Measurements from ENCODE around the gene SAMD8.

The SAMD8 gene

GRCh38 chr10:75088640-75089039 lies 22.8 kb upstream of the SAMD8 start:
- WGBS (ENCODE audit: extremely low coverage, insufficient coverage, low lambda C conversion rate) = no CpG with 5 or more reads among the region's 2 CpGs
- Histone ChIP-seq H2AK5ac (ENCODE audit: low read length) (no peak overlapping the region), H3K27ac (ENCODE audit: low read depth, low read length) (no peak overlapping the region), H3K4me3 (ENCODE audit: low read length) (no peak overlapping the region), H4K5ac (ENCODE audit: low read length) (no peak overlapping the region), H3K18ac (ENCODE audit: low read length) (no peak overlapping the region), H3K4ac (ENCODE audit: low read depth, low read length) (no peak overlapping the region), H2BK120ac (ENCODE audit: low read depth, low read length) (no peak overlapping the region), H3K23ac (ENCODE audit: low read length) (no peak overlapping the region), H2BK15ac (replicated peaks; ENCODE audit: low read depth) (no peak overlapping the region), H3K9ac (ENCODE audit: low read length) (no peak overlapping the region), H3K79me2 (ENCODE audit: control insufficient read depth, insufficient read depth, low read length) (no peaks in the 10 kb centered on the region), H2BK5ac (ENCODE audit: low read length) (no peak overlapping the region), H3K36me3 (ENCODE audit: control insufficient read depth, insufficient read depth, low read length) (no peaks in the 10 kb centered on the region), H3K56ac (ENCODE audit: low read length) (no peak overlapping the region), H3K79me1 (ENCODE audit: low read length) (no peaks in the 10 kb centered on the region), H4K8ac (ENCODE audit: low read depth, low read length) (no peak overlapping the region), H3K4me1 (ENCODE audit: control insufficient read depth, low read depth, low read length) (peaks cover 22% of the 10 kb centered on the region), H3K27me3 (ENCODE audit: insufficient read depth, low read length, poor library complexity) (no peaks in the 10 kb centered on the region), H3K4me2 (ENCODE audit: low read length) (no peak overlapping the region)
- DNase-seq = no peak

GRCh38 chr10:75089634-75090033 lies 21.8 kb upstream of the SAMD8 start:
- H2AK5ac ChIP-seq (ENCODE audit: low read length) = no peak overlapping the region
- no peak overlapping the region for H2BK120ac ChIP-seq (ENCODE audit: low read depth, low read length)
- no peak overlapping the region for H2BK5ac ChIP-seq (ENCODE audit: low read length)
- peaks cover 15% of the 10 kb centered on the region for H3K4me1 ChIP-seq (ENCODE audit: control insufficient read depth, low read depth, low read length)
- H3K4me2 ChIP-seq (ENCODE audit: low read length) = no peak overlapping the region
- no peak overlapping the region for H3K4me3 ChIP-seq (ENCODE audit: low read length)
- H4K5ac ChIP-seq (ENCODE audit: low read length) = no peak overlapping the region
- no peaks in the 10 kb centered on the region for H3K79me1 ChIP-seq (ENCODE audit: low read length)
- H3K27me3 ChIP-seq (ENCODE audit: insufficient read depth, low read length, poor library complexity) = no peaks in the 10 kb centered on the region
- no peak overlapping the region for H4K8ac ChIP-seq (ENCODE audit: low read depth, low read length)
- H3K9ac ChIP-seq (ENCODE audit: low read length) = no peak overlapping the region
- no peak overlapping the region for H3K4ac ChIP-seq (ENCODE audit: low read depth, low read length)
- no peak overlapping the region for H3K56ac ChIP-seq (ENCODE audit: low read length)
- no peak overlapping the region for H3K23ac ChIP-seq (ENCODE audit: low read length)
- no peak overlapping the region for H3K18ac ChIP-seq (ENCODE audit: low read length)
- H3K36me3 ChIP-seq (ENCODE audit: control insufficient read depth, insufficient read depth, low read length) = no peaks in the 10 kb centered on the region
- H2BK15ac ChIP-seq (replicated peaks; ENCODE audit: low read depth) = no peak overlapping the region
- H3K27ac ChIP-seq (ENCODE audit: low read depth, low read length) = no peak overlapping the region
- H3K79me2 ChIP-seq (ENCODE audit: control insufficient read depth, insufficient read depth, low read length) = no peaks in the 10 kb centered on the region
- no peak for DNase-seq
- WGBS (ENCODE audit: extremely low coverage, insufficient coverage, low lambda C conversion rate) = no CpG with 5 or more reads among the region's 6 CpGs

- no peak overlapping the region for H3K23ac ChIP-seq (ENCODE audit: low read length)
- H3K9ac ChIP-seq (ENCODE audit: low read length) = no peak overlapping the region
- H3K56ac ChIP-seq (ENCODE audit: low read length) = no peak overlapping the region
- no CpG with 5 or more reads among the region's 3 CpGs for WGBS (ENCODE audit: extremely low coverage, insufficient coverage, low lambda C conversion rate)
- H4K5ac ChIP-seq (ENCODE audit: low read length) = no peak overlapping the region
- H3K79me2 ChIP-seq (ENCODE audit: control insufficient read depth, insufficient read depth, low read length) = no peaks in the 10 kb centered on the region
- H3K4me1 ChIP-seq (ENCODE audit: control insufficient read depth, low read depth, low read length) = peaks cover 13% of the 10 kb centered on the region
- no peak overlapping the region for H3K4ac ChIP-seq (ENCODE audit: low read depth, low read length)
- H4K8ac ChIP-seq (ENCODE audit: low read depth, low read length) = no peak overlapping the region
- H3K27me3 ChIP-seq (ENCODE audit: insufficient read depth, low read length, poor library complexity) = no peaks in the 10 kb centered on the region
- no peak for DNase-seq
- no peak overlapping the region for H3K27ac ChIP-seq (ENCODE audit: low read depth, low read length)
- no peaks in the 10 kb centered on the region for H3K79me1 ChIP-seq (ENCODE audit: low read length)
- H3K36me3 ChIP-seq (ENCODE audit: control insufficient read depth, insufficient read depth, low read length) = no peaks in the 10 kb centered on the region
- H3K18ac ChIP-seq (ENCODE audit: low read length) = no peak overlapping the region
- H2BK15ac ChIP-seq (replicated peaks; ENCODE audit: low read depth) = no peak overlapping the region
- no peak overlapping the region for H2BK120ac ChIP-seq (ENCODE audit: low read depth, low read length)
- no peak overlapping the region for H2BK5ac ChIP-seq (ENCODE audit: low read length)
- no peak overlapping the region for H2AK5ac ChIP-seq (ENCODE audit: low read length)
- H3K4me3 ChIP-seq (ENCODE audit: low read length) = no peak overlapping the region
- H3K4me2 ChIP-seq (ENCODE audit: low read length) = no peak overlapping the region
These were observed 20.3 kb upstream of the SAMD8 start for GRCh38 chr10:75091146-75091545.

- Histone ChIP-seq H4K5ac (ENCODE audit: low read length) (no peak overlapping the region), H3K56ac (ENCODE audit: low read length) (no peak overlapping the region), H2BK120ac (ENCODE audit: low read depth, low read length) (no peak overlapping the region), H3K4me3 (ENCODE audit: low read length) (no peak overlapping the region), H2BK15ac (replicated peaks; ENCODE audit: low read depth) (no peak overlapping the region), H3K18ac (ENCODE audit: low read length) (no peak overlapping the region), H3K4me1 (ENCODE audit: control insufficient read depth, low read depth, low read length) (no peaks in the 10 kb centered on the region), H4K8ac (ENCODE audit: low read depth, low read length) (no peak overlapping the region), H3K4me2 (ENCODE audit: low read length) (no peak overlapping the region), H3K23ac (ENCODE audit: low read length) (no peak overlapping the region), H3K36me3 (ENCODE audit: control insufficient read depth, insufficient read depth, low read length) (no peaks in the 10 kb centered on the region), H3K27me3 (ENCODE audit: insufficient read depth, low read length, poor library complexity) (no peaks in the 10 kb centered on the region), H2AK5ac (ENCODE audit: low read length) (no peak overlapping the region), H3K9ac (ENCODE audit: low read length) (no peak overlapping the region), H2BK5ac (ENCODE audit: low read length) (no peak overlapping the region), H3K27ac (ENCODE audit: low read depth, low read length) (no peak overlapping the region), H3K79me2 (ENCODE audit: control insufficient read depth, insufficient read depth, low read length) (no peaks in the 10 kb centered on the region), H3K4ac (ENCODE audit: low read depth, low read length) (no peak overlapping the region), H3K79me1 (ENCODE audit: low read length) (no peaks in the 10 kb centered on the region)
- DNase-seq = no peak
- no CpG with 5 or more reads among the region's 10 CpGs for WGBS (ENCODE audit: extremely low coverage, insufficient coverage, low lambda C conversion rate)
These were observed 17.0 kb upstream of the SAMD8 start for GRCh38 chr10:75094465-75094864.

GRCh38 chr10:75095631-75096030 lies 15.8 kb upstream of the SAMD8 start:
- Histone ChIP-seq H3K36me3 (ENCODE audit: control insufficient read depth, insufficient read depth, low read length) (no peaks in the 10 kb centered on the region), H3K27ac (ENCODE audit: low read depth, low read length) (no peak overlapping the region), H3K4me3 (ENCODE audit: low read length) (no peak overlapping the region), H4K8ac (ENCODE audit: low read depth, low read length) (no peak overlapping the region), H2BK15ac (replicated peaks; ENCODE audit: low read depth) (no peak overlapping the region), H3K79me2 (ENCODE audit: control insufficient read depth, insufficient read depth, low read length) (no peaks in the 10 kb centered on the region), H3K79me1 (ENCODE audit: low read length) (no peaks in the 10 kb centered on the region), H3K56ac (ENCODE audit: low read length) (no peak overlapping the region), H3K9ac (ENCODE audit: low read length) (no peak overlapping the region), H3K4me2 (ENCODE audit: low read length) (no peak overlapping the region), H3K23ac (ENCODE audit: low read length) (no peak overlapping the region), H2BK5ac (ENCODE audit: low read length) (no peak overlapping the region), H3K4me1 (ENCODE audit: control insufficient read depth, low read depth, low read length) (no peaks in the 10 kb centered on the region), H3K27me3 (ENCODE audit: insufficient read depth, low read length, poor library complexity) (no peaks in the 10 kb centered on the region), H2AK5ac (ENCODE audit: low read length) (no peak overlapping the region), H2BK120ac (ENCODE audit: low read depth, low read length) (no peak overlapping the region), H4K5ac (ENCODE audit: low read length) (no peak overlapping the region), H3K4ac (ENCODE audit: low read depth, low read length) (no peak overlapping the region), H3K18ac (ENCODE audit: low read length) (no peak overlapping the region)
- WGBS (ENCODE audit: extremely low coverage, insufficient coverage, low lambda C conversion rate) = no CpG with 5 or more reads among the region's 14 CpGs
- DNase-seq = no peak

GRCh38 chr10:75096749-75097148 lies 14.7 kb upstream of the SAMD8 start:
- Histone ChIP-seq H3K4ac (ENCODE audit: low read depth, low read length) (no peak overlapping the region), H2BK5ac (ENCODE audit: low read length) (no peak overlapping the region), H4K5ac (ENCODE audit: low read length) (no peak overlapping the region), H3K18ac (ENCODE audit: low read length) (no peak overlapping the region), H3K79me2 (ENCODE audit: control insufficient read depth, insufficient read depth, low read length) (no peaks in the 10 kb centered on the region), H2BK15ac (replicated peaks; ENCODE audit: low read depth) (no peak overlapping the region), H3K27ac (ENCODE audit: low read depth, low read length) (no peak overlapping the region), H4K8ac (ENCODE audit: low read depth, low read length) (no peak overlapping the region), H3K27me3 (ENCODE audit: insufficient read depth, low read length, poor library complexity) (no peaks in the 10 kb centered on the region), H3K36me3 (ENCODE audit: control insufficient read depth, insufficient read depth, low read length) (no peaks in the 10 kb centered on the region), H3K4me3 (ENCODE audit: low read length) (no peak overlapping the region), H3K56ac (ENCODE audit: low read length) (no peak overlapping the region), H3K4me1 (ENCODE audit: control insufficient read depth, low read depth, low read length) (no peaks in the 10 kb centered on the region), H3K79me1 (ENCODE audit: low read length) (no peaks in the 10 kb centered on the region), H3K4me2 (ENCODE audit: low read length) (no peak overlapping the region), H3K23ac (ENCODE audit: low read length) (no peak overlapping the region), H2AK5ac (ENCODE audit: low read length) (no peak overlapping the region), H3K9ac (ENCODE audit: low read length) (no peak overlapping the region), H2BK120ac (ENCODE audit: low read depth, low read length) (no peak overlapping the region)
- no peak for DNase-seq

All from mesendoderm (in vitro differentiated cells).